GM12865 (cell line): ENCODE results near the gene DCPS.
"Not testable (repeated sequence)": the region's sequence is repeated elsewhere in the genome, so short reads cannot be mapped to it uniquely, and the experiment has no call there.

ENCODE experiments used
- DNase-seq: peaks from one replicate; pipeline ENCODE4 v3.0.0; 2010; ENCODE audit warnings: low read depth
- H3K4me3 ChIP-seq: 2 replicates; pipeline ENCODE4 v1.5.1; 2011; ENCODE audit warnings: mild to moderate bottlenecking, low read depth, low read length, control low read depth
- TF ChIP-seq, protein P1 (sequence below): IDR thresholded peaks from 2 replicates; pipeline ENCODE4 v1.5.1; 2011; ENCODE audit warnings: low read length, control low read depth, low read depth, inconsistent platforms; ENCODE audit not compliant: insufficient read depth; ENCODE audit errors: missing control alignments

The DCPS gene, protein sequence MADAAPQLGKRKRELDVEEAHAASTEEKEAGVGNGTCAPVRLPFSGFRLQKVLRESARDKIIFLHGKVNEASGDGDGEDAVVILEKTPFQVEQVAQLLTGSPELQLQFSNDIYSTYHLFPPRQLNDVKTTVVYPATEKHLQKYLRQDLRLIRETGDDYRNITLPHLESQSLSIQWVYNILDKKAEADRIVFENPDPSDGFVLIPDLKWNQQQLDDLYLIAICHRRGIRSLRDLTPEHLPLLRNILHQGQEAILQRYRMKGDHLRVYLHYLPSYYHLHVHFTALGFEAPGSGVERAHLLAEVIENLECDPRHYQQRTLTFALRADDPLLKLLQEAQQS

DNA sequence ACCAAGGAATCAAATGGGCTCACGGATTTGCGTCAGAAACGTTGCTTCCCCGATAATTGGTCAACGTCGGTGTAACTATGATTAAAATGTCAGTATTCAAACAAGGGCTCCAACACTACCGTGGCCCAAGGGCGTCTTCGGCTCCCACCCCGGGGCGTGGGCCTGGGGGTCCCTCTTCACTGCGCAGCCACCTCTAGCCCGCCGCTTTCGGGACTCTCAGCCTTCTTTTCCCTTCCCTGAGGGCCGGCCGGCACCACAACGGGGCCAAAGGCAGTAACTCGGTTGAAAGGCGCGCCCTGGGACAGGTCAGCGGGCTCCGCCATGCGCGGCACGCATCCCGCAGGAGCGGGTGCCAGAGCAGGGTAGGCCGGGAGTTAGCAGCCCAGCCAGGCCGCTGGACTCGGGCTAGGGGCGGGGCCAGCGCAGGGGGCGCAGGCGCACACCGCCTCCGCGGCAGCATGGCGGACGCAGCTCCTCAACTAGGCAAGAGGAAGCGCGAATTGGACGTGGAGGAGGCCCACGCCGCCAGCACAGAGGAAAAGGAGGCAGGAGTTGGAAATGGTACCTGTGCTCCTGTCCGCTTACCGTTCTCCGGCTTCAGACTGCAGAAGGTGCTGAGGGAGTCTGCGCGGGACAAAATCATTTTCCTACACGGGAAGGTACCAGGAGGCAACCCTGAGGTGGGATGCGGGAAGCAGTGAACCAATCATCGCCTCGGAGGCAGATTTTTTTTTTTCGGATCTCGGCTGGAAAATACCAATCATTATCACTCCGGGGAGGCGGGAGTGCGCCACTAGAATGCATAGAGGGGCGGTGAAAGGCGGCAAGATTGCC, at the start of gene DCPS:
DCPS (plus strand) TSS at position 438 of the 834 bp plus-strand sequence; CDS start at position 459, 21 bp downstream.
- TF ChIP-seq, protein P1, sequence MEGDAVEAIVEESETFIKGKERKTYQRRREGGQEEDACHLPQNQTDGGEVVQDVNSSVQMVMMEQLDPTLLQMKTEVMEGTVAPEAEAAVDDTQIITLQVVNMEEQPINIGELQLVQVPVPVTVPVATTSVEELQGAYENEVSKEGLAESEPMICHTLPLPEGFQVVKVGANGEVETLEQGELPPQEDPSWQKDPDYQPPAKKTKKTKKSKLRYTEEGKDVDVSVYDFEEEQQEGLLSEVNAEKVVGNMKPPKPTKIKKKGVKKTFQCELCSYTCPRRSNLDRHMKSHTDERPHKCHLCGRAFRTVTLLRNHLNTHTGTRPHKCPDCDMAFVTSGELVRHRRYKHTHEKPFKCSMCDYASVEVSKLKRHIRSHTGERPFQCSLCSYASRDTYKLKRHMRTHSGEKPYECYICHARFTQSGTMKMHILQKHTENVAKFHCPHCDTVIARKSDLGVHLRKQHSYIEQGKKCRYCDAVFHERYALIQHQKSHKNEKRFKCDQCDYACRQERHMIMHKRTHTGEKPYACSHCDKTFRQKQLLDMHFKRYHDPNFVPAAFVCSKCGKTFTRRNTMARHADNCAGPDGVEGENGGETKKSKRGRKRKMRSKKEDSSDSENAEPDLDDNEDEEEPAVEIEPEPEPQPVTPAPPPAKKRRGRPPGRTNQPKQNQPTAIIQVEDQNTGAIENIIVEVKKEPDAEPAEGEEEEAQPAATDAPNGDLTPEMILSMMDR: no peak
- DNase-seq: peak; percentile 94
- H3K4me3 ChIP-seq: peak within 1 kb of the TSS; percentile 99

DNA sequence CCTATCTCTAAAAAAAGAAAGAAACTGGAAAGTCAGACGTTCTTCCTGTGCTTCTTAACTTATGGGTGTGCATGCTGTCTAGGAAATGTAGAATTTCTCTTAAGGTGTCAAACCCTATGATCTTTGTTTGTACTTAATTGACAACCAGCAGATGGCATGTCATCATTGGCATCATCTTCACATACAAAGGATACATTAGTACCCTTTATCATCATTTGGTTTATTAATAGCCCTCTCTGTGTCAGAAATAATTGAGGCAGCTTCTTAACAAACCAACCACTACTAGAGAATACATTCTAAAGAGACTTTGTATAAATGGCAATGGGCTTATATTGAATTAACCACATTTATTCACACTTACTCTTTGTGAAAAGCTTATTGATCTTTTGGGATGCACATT, 49.0 kb upstream of the DCPS start:
- TF ChIP-seq, protein P1: no peak
- no peak for DNase-seq
- H3K4me3 ChIP-seq: no peak overlapping the region

DNA sequence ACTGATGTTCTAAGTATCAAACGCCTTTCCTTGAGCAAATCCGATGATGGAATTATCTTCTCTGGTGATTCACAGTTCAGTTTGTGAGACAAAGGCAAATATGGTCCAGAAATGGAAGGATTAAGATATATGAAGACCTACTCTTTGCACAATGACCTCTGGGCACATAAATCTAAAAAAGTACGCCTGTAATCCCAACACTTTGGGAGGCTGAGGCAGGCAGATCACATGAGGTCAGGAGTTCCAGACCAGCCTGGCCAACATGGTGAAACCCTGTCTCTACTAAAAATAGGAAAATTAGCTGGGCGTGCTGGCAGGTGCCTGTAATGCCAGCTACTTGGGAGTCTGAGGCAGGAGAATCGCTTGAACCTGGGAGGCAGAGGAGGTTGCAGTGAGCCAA, 48.4 kb upstream of the DCPS start:
- DNase-seq, H3K4me3 ChIP-seq: not testable (repeated sequence)

DNA sequence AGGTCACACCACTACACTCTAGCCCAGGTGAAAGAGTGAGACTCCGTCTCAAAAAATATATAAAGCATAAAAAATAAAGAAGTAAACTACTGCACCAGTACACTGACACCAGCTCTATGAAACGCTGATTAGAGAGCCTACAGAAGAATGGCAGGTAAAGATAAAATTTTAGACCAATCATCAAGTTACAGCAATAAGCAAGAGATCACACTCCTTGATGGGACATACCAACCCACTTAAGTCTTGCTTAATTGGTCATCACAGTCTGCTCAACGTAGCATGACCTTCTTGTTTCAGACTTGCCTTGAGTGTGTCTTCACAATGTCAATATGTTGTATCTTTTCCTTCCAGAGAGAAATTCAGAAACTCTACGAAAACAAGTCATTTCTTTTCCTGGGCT, 47.6 kb upstream of the DCPS start:
- TF ChIP-seq, protein P1: no peak
- DNase-seq: no peak
- no peak overlapping the region for H3K4me3 ChIP-seq

DNA sequence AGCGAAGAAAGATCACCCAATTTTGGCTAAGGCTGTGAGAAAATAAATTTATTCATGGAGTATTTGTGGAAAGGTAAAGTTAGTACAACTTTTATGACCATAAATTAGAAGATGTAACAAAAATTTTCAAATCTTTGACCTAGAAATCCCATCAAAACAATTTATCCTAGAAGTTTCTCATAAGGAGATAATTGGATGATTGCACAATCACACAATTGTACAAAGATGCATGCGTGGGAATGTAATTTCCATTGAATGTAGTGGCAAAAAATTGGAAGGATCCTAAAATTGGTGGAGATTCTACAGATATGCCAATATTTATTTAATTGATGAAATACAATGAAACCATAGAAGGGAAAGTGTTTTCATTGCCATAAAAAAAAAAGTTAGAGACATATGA, 46.7 kb upstream of the DCPS start:
- H3K4me3 ChIP-seq: no peak overlapping the region
- TF ChIP-seq, protein P1: no peak
- no peak for DNase-seq

DNA sequence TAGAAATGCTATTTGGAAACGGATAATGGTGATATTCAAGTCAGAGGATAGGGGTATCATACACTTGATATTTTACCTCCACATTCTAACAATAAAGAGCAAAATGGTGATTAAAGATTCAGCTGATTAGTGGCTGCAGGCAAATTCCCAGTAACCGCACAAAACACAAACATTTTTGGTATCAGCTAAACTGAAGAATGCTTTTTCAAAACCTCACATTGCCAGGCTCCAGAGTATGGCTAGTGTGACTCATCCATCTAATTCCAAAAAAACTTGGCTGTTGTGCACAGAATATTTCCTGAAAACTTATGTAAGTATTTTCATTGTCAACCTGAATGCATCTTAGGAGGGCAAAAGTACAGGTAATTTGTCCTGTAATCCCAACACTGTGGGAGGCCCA, 46.1 kb upstream of the DCPS start:
- TF ChIP-seq, protein P1: no peak
- no peak for DNase-seq
- no peak overlapping the region for H3K4me3 ChIP-seq

DNA sequence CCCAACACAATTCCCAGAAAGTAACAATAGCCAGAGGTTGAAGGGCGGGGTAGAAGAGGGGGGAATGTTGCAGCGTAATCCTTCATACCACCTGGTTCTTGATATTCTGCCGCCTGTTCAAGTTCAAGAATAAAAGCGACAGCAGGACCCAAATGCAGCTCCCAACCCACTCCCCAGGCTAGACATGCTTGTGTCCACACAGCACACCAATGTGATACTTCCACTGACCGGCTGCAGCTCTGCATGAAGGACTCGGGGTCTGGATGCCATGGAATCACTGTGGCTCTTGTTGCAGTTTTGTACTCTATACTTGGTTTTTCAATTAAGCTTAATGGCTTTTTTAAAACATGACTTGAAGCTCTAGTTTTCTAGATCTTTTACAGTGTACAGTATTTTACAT, 41.6 kb upstream of the DCPS start:
- TF ChIP-seq, protein P1: no peak
- DNase-seq: no peak
- H3K4me3 ChIP-seq: no peak overlapping the region
